Right lobe of liver (tissue), 6 donors: ENCODE data around the gene INO80E. TPM values are rescaled to one million over a fixed set of nuclear protein-coding genes. Genes with fewer than 3 reads are reported as not detected.

ENCODE experiments used
- ATAC-seq, 4 donors: fragments of 200-7000 bp; cut with Tn5 transposase; one replicate each; pipeline ENCODE4 v1.9.1; 2020; ENCODE audit warnings: mild to moderate bottlenecking in 4 of 4, moderate library complexity in 4 of 4
- DNase-seq, 3 donors: peaks; one replicate each; pipeline ENCODE4 v3.0.0-alpha.2; 2020
- H3K27ac ChIP-seq, 3 donors: fragments of 200-600 bp; one replicate each; pipeline ENCODE4 v1.8.0; 2022
- H3K27me3 ChIP-seq, 2 donors: fragments of 200-600 bp; one replicate each; pipeline ENCODE4 v1.8.0; 2022
- H3K36me3 ChIP-seq, 4 donors: fragments of 200-600 bp; sonication (generic) in 1 of 4; one replicate each; pipeline versions ENCODE4 v1.5.1 to v1.8.0; 2017 to 2022; ENCODE audit warnings: control low read depth in 1 of 4
- H3K4me1 ChIP-seq, 4 donors: fragments of 200-600 bp; sonication (generic) in 1 of 4; one replicate each; pipeline versions ENCODE4 v1.5.1 to v1.8.0; 2017 to 2022; ENCODE audit warnings: control low read depth in 1 of 4
- H3K4me3 ChIP-seq, 3 donors: fragments of 200-600 bp; one replicate each; pipeline ENCODE4 v1.8.0; 2022
- H3K9me3 ChIP-seq, 4 donors: fragments of 200-600 bp; sonication (generic) in 1 of 4; one replicate each; pipeline versions ENCODE4 v1.5.1 to v1.8.0; 2017 to 2022; ENCODE audit warnings: control low read depth in 1 of 4
- POLR2A ChIP-seq: fragments of 450-650 bp; IDR thresholded peaks from one replicate; pipeline ENCODE4 v1.6.1; 2017; ENCODE audit warnings: antibody characterized with exemption, mild to moderate bottlenecking
- WGBS: methylation state at CpG from one replicate; pipeline ENCODE4 v1.1.6; 2018; ENCODE audit warnings: low coverage, low lambda C conversion rate; ENCODE audit not compliant: insufficient coverage; ENCODE audit errors: missing lambda C conversion rate; 5-methylcytosine and 5-hydroxymethylcytosine counted together
- intact Hi-C, 2 donors: fragments of 100-400 bp; cut with DNase I; formaldehyde crosslinking; loops; one replicate each; pipeline versions ENCODE4 v1.11.2 to v1.14.1; 2022
- total RNA-seq, 6 experiments: library from RNA; depleted of rRNA in 2 of 6; stranded (reverse); fragments of >200 nt in 2 of 6; fragmentation: NEBNext Ultra II Directional in 3 of 6; extraction: Animal tissue kit (Norgen Biotek cat#: 25700) in 3 of 6; gene quantifications; one replicate each; pipeline versions ENCODE4 v1.1.0 to v1.2.4, GENCODE V29; 2016 to 2023
- TF ChIP-seq, protein P1 (sequence below), 4 donors: fragments of 200-600 bp in 3 of 4; fragments of 450-650 bp in 1 of 4; IDR thresholded peaks; one replicate each; pipeline versions ENCODE4 v1.5.1 to v1.8.0; 2016 to 2022; ENCODE audit warnings: antibody characterized with exemption in 4 of 4, mild to moderate bottlenecking in 2 of 4
- donor health status: DM: no; HTN: yes; CAD: no.
- donor health status: DM: no; HTN: no; CAD: no.
- donor health status: DM: no; HTN: no; CAD: no.
- donor health status: DM: no; HTN: yes; CAD: no.
- donor health status: DM: no; HTN: yes; CAD: no.

INO80E gene
- total RNA-seq, 6 experiments from 2014 or later: 22.3 to 45.8 (median 33.2) TPM

- DNase-seq (no peak), ATAC-seq (no peak)
- Histone ChIP-seq H3K9me3 (no peaks in the 10 kb centered on the region), H3K4me1 (peaks cover 0 to 4% (median 0%) of the 10 kb centered on the region in 4 donors), H3K27me3 (no peaks in the 10 kb centered on the region), H3K4me3 (no peak overlapping the region), H3K36me3 (no peaks in the 10 kb centered on the region), H3K27ac (no peak overlapping the region)
- 52% methylated on average over 5 of the region's 18 CpGs for WGBS
- intact Hi-C loops: loop anchor here in 1 of 2 donors (10.0 kb wide), 2 partner anchors 152 to 332 kb away; no protein-coding TSS in a partner anchor
- TF ChIP-seq, protein P1, sequence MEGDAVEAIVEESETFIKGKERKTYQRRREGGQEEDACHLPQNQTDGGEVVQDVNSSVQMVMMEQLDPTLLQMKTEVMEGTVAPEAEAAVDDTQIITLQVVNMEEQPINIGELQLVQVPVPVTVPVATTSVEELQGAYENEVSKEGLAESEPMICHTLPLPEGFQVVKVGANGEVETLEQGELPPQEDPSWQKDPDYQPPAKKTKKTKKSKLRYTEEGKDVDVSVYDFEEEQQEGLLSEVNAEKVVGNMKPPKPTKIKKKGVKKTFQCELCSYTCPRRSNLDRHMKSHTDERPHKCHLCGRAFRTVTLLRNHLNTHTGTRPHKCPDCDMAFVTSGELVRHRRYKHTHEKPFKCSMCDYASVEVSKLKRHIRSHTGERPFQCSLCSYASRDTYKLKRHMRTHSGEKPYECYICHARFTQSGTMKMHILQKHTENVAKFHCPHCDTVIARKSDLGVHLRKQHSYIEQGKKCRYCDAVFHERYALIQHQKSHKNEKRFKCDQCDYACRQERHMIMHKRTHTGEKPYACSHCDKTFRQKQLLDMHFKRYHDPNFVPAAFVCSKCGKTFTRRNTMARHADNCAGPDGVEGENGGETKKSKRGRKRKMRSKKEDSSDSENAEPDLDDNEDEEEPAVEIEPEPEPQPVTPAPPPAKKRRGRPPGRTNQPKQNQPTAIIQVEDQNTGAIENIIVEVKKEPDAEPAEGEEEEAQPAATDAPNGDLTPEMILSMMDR (IDR thresholded peaks at IDR 0.05): no peak
- TF ChIP-seq POLR2A: no peak
Observed at GRCh38 chr16:30026449-30026848, 30.4 kb downstream of the INO80E start.

DNA sequence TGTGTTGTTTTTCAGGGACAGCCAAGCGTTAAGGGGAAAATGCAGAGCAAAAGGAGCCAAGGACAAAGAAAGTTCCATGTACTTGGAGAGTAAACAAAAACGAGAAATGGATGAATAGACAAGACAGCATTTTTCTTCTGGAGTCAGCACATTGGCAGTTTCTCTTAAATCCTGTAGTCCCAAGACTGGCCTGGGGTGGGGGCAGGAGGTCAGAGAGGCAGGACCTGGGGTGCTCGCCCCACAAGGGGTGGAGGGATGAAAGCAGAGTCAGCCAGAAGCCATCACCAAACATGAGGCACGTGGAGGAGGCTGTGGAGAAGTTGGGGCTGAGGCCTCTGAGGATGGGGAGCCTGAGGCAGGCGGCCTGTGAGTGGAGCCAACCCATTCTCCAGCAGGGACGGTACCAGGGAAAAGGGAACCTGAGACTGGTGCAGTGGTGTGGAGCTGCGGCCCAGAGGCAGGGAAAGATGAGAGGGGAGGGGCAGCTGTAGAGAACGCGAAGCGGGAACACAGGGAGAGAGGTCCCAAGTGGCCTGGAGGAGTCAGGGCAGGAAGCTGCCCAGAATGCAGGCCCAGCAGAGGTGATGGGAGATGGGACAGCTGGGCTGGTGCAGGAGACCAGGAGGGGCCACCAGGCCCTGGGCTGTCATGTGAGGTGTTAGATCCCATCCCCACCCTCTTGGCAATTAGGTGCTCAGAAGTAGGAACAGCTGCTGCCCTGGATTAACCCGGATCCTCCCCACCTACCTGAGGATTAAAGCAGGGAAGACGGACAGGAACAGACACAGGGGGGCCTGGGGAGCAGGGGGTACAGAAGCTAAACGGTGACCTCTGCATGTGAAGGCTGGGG lies 31.8 kb downstream of the INO80E start:
- H3K27ac ChIP-seq: no peak overlapping the region
- DNase-seq (no peak), ATAC-seq (no peak)
- intact Hi-C loops: loop anchor here in 1 of 2 donors (10.0 kb wide), 2 partner anchors 153 to 333 kb away; no protein-coding TSS in a partner anchor
- H3K36me3 ChIP-seq: no peaks in the 10 kb centered on the region
- no peaks in the 10 kb centered on the region for H3K4me1 ChIP-seq
- H3K9me3 ChIP-seq: no peaks in the 10 kb centered on the region
- no peaks in the 10 kb centered on the region for H3K27me3 ChIP-seq
- 40% methylated on average over 12 of the region's 13 CpGs for WGBS
- TF ChIP-seq POLR2A: no peak
- TF ChIP-seq, protein P1 (IDR thresholded peaks at IDR 0.05): no peak
- H3K4me3 ChIP-seq: no peak overlapping the region

DNA sequence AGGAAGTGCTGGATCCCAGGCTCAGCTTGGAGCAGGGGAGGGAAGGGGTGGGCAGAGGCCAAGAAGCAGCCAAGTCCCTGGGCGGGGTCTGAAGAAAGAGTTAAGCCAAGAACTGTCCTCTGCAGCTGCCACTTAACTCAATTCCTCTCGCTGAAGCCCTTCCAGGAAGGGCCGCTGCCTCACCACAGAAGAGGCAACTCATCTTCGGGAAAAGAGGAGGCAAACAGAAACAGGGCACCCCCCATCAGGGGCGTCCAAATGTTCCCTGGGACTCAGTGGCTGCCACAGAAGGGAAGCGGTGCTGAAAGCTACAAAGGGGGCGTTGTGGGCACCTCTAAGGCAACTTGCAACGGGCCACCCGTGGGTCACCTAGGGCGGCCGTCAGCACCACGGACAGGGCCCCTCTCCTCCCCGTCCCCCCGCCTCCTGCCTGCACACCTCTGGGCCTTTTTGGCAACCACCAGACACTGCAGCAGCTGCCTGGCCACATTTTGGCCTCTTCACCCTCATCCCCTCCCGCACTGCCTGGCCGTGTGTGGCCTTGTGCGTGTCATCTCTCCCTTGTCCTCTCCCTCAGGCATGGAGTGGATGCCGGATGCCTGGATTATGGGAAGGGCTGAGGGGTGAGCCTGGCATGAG lies 32.5 kb downstream of the INO80E start:
- no peaks in the 10 kb centered on the region for H3K36me3 ChIP-seq
- no peaks in the 10 kb centered on the region for H3K9me3 ChIP-seq
- TF ChIP-seq, protein P1 (IDR thresholded peaks at IDR 0.05): no peak
- TF ChIP-seq POLR2A: no peak
- ATAC-seq (peak in 2 of 4 donors; percentile 30 to 37), DNase-seq (no peak)
- H3K27ac ChIP-seq: no peak overlapping the region
- WGBS: 11% methylated on average over 4 of the region's 18 CpGs
- intact Hi-C loops: loop anchor here in 1 of 2 donors (10.0 kb wide), 2 partner anchors 154 to 334 kb away; no protein-coding TSS in a partner anchor
- H3K4me3 ChIP-seq: no peak overlapping the region
- no peaks in the 10 kb centered on the region for H3K4me1 ChIP-seq
- H3K27me3 ChIP-seq: no peaks in the 10 kb centered on the region

DNA sequence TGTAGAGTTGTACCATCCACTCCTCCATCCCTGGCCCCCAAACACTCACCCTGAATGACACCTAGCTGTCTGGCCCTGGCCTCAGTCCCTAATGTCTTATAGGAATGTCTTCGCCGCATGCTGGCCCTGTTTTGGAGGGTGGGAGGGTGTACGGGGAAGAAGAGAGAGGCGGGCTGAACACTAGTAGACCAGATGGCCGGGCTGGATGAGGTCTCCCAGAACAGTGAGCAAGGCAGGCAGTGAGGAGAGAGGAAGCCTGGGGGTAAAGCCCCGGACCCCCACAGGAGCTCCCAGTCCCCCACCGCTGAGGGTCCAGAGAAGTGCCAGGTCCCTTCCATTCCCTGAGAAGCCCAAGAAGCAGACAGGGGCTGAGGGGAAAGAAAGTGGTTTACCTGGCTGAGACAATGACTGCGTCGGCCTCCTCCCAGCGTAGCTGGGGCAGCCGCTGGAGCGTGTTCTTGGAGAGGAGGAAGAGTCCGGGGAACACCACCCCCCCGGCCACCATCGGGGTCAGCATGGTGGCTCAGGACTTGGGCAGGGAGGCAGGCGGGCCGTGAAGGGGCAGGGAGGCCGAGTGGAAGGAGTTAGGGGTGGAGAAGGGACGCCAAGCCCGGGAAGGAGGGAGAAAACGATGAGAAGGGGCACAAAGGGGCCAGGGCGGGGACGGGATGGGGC lies 34.1 kb downstream of the INO80E start:
- Histone ChIP-seq H3K4me1 (no peaks in the 10 kb centered on the region), H3K4me3 (no peak overlapping the region), H3K36me3 (no peaks in the 10 kb centered on the region), H3K9me3 (no peaks in the 10 kb centered on the region), H3K27me3 (no peaks in the 10 kb centered on the region), H3K27ac (no peak overlapping the region)
- DNase-seq (no peak), ATAC-seq (no peak)
- intact Hi-C loops: no loop called here
- TF ChIP-seq, protein P1 (IDR thresholded peaks at IDR 0.05): no peak
- no peak for TF ChIP-seq POLR2A
- 20% methylated on average over 19 of the region's 23 CpGs for WGBS
